GM12891 (cell line): ENCODE measurements around the gene MPI.

Source experiments
- POLR2A ChIP-seq: IDR thresholded peaks from 2 replicates; pipeline ENCODE4 v1.6.1; 2011; ENCODE audit warnings: low read depth, low read length, control low read depth
- POLR2AphosphoS5 ChIP-seq: IDR thresholded peaks from 2 replicates; pipeline ENCODE4 v1.6.1; 2011; ENCODE audit warnings: low read depth, low read length, control low read depth
- SPI1 ChIP-seq: IDR thresholded peaks from 2 replicates; pipeline ENCODE4 v1.6.1; 2011; ENCODE audit warnings: low read depth, low read length, control low read depth
- TAF1 ChIP-seq: IDR thresholded peaks from 2 replicates; pipeline ENCODE4 v1.6.1; 2011; ENCODE audit warnings: low read depth, low read length, control low read depth

- TF ChIP-seq TAF1 (no peak), POLR2AphosphoS5 (no peak), SPI1 (no peak), POLR2A (no peak)
Observed at GRCh38 chr15:74843445-74843828, 46.4 kb upstream of the MPI start.
